ENCODE measurements around the gene SLX4IP. TPM values are rescaled to one million over a fixed set of nuclear protein-coding genes. Genes with fewer than 3 reads are reported as not detected.
A peak's percentile ranks its signal among the peaks of the same experiment; 100 is the strongest.

Gene SLX4IP
- total and polyA plus RNA-seq, 10 donors: 2.8 to 9.0 (median 5.1) TPM

DNA sequence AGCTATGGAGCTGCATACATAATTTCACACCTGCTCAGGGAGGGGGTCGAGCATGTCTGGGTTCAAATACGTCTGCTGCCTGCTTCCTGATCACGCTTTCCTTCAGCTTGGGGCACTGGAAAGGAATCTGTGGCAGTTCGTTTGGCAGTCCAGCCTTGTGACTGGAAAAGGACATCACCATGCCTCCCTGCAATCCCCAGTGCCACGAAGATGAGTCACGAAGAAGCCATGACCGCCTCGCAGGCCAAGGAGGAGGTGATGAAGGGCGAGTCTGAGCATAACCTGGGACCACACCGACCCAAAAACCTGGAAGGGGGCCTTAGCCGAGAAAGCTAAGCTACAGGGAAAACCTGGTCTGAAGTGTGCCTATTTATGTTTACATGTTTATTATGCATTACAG, 225.6 kb downstream of the SLX4IP start:
- Histone ChIP-seq H3K9me3 (no peaks in the 10 kb centered on the region), H3K36me3 (peaks cover 0 to 84% (median 17%) of the 10 kb centered on the region in 6 donors), H3K27me3 (replicated peaks in 1 of 7) (peaks cover 0 to 18% (median 0%) of the 10 kb centered on the region in 7 donors), H3K4me1 (peaks cover 0 to 74% (median 29%) of the 10 kb centered on the region in 6 donors), H3K4me3 (no peak overlapping the region), H3K27ac (peak overlapping the region in 4 of 8 donors; percentile 1 to 30 (median 11))
- 66 to 87% (median 79%) methylated on average over 11 of the region's 11 CpGs for WGBS, 5 donors
- DNase-seq: no peak
- TF ChIP-seq, protein P1, sequence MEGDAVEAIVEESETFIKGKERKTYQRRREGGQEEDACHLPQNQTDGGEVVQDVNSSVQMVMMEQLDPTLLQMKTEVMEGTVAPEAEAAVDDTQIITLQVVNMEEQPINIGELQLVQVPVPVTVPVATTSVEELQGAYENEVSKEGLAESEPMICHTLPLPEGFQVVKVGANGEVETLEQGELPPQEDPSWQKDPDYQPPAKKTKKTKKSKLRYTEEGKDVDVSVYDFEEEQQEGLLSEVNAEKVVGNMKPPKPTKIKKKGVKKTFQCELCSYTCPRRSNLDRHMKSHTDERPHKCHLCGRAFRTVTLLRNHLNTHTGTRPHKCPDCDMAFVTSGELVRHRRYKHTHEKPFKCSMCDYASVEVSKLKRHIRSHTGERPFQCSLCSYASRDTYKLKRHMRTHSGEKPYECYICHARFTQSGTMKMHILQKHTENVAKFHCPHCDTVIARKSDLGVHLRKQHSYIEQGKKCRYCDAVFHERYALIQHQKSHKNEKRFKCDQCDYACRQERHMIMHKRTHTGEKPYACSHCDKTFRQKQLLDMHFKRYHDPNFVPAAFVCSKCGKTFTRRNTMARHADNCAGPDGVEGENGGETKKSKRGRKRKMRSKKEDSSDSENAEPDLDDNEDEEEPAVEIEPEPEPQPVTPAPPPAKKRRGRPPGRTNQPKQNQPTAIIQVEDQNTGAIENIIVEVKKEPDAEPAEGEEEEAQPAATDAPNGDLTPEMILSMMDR (IDR thresholded peaks at IDR 0.05 in 8 of 11, conservative IDR thresholded peaks at IDR 0.05 in 3 of 11): no peak
- no peak for TF ChIP-seq POLR2A (IDR thresholded peaks at IDR 0.05)
- TF ChIP-seq POLR2AphosphoS5 (IDR thresholded peaks at IDR 0.05): no peak
- intact Hi-C loops (cut with DNase I; ENCODE audit: low total_unique reads): no loop called here

DNA sequence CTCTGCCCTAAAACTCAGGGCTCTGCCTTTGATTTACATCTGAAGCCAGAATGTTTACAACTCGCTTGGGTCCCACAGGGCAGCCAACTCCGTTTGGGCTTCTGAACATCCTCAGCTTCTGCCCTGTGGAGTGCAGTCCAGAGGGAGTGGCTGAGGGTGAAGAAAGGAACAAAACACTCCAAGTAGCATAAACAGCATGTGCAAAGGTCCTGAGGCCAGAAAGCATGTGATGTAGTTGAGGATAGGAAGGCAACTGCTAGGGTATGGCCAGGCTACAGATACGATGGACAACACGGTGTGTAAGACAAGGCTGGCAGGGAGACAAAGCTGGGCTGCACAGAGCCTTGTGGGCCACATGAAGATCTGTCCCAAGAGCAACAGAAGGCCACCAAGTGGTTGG, 226.2 kb downstream of the SLX4IP start:
- peaks cover 3 to 75% (median 29%) of the 10 kb centered on the region in 6 donors for H3K4me1 ChIP-seq
- DNase-seq: no peak
- TF ChIP-seq POLR2A (IDR thresholded peaks at IDR 0.05) (no peak), POLR2AphosphoS5 (IDR thresholded peaks at IDR 0.05) (no peak)
- TF ChIP-seq, protein P1 (IDR thresholded peaks at IDR 0.05 in 8 of 11, conservative IDR thresholded peaks at IDR 0.05 in 3 of 11): no peak
- H3K9me3 ChIP-seq: no peaks in the 10 kb centered on the region
- 85 to 90% (median 87%) methylated on average over 4 of the region's 4 CpGs for WGBS, 5 donors
- H3K36me3 ChIP-seq: peaks cover 0 to 83% (median 16%) of the 10 kb centered on the region in 6 donors
- H3K4me3 ChIP-seq: no peak overlapping the region
- H3K27ac ChIP-seq: peak overlapping the region in 3 of 8 donors; percentile 18 to 30 (median 24)
- peaks cover 0 to 23% (median 0%) of the 10 kb centered on the region in 7 donors for H3K27me3 ChIP-seq (replicated peaks in 1 of 7)
- intact Hi-C loops (cut with DNase I; ENCODE audit: low total_unique reads): no loop called here

DNA sequence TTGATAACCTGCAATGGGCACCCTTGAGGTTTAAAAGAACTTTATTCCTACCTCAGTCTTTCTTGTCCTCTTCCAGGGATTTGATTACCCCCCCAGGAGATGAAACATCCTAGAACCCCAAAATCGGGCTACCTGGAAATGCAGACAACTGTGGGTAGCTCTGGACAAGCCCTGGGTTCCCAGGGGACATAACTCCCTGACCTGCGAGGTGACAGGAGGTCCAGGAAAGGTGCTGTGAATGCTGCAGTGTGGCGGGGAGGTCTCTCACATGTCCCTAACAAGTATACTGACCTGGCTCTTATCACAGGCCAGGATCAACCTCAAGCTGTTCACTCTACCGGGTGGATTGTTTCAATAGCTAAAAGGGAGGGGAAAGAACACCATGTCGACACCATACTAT, 227.0 kb downstream of the SLX4IP start:
- Histone ChIP-seq H3K9me3 (no peaks in the 10 kb centered on the region), H3K36me3 (peaks cover 0 to 83% (median 15%) of the 10 kb centered on the region in 6 donors), H3K27ac (peak overlapping the region in 1 of 8 donors; percentile 22), H3K4me3 (no peak overlapping the region), H3K4me1 (peaks cover 8 to 76% (median 31%) of the 10 kb centered on the region in 6 donors), H3K27me3 (replicated peaks in 1 of 7) (peaks cover 0 to 25% (median 0%) of the 10 kb centered on the region in 7 donors)
- WGBS, 5 donors: 80 to 84% (median 83%) methylated on average over 5 of the region's 5 CpGs
- DNase-seq: no peak
- TF ChIP-seq POLR2A (IDR thresholded peaks at IDR 0.05) (no peak), POLR2AphosphoS5 (IDR thresholded peaks at IDR 0.05) (no peak)
- TF ChIP-seq, protein P1 (IDR thresholded peaks at IDR 0.05 in 8 of 11, conservative IDR thresholded peaks at IDR 0.05 in 3 of 11): no peak
- intact Hi-C loops (cut with DNase I; ENCODE audit: low total_unique reads): no loop called here

DNA sequence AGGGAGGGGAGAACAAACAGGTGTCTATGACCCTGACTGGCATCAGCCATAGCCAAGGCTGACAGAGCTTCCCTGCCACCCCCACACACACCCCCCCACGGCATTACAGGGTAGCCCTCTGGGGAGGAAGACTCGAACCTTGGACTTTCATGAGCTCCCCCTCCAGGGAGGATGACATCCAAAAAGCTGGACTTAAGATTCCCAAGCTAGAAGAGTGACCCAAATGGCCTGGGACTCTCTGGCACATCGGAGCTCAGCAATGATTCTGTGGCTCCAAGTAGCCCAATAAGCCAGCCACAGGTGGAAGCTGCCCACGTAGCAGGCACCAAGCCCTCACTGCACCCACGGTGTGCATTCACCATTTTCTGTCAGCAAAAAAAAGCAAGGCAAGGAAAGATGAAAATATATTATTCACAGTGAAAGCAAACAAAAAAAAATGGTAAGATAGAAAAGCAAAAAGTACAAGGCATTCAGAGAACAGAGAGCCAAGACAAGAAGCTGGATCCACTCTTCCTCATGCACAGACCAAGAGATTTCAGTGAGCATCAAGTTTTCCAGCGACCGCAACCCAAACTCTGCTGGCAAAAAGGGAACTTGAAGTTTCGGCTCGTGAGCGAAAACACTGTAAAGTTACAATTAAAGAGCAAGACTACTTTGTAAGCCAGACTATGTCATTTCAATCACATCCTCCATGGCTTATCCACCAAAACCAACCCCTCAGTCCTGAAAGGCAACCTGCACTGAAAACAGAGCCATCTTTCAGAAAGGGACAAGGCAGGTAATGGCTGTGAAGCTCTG, 227.8 kb downstream of the SLX4IP start:
- 58 to 75% (median 63%) methylated on average over 8 to 10 of the region's 10 CpGs for WGBS, 5 donors
- Histone ChIP-seq H3K9me3 (no peaks in the 10 kb centered on the region), H3K36me3 (peaks cover 0 to 81% (median 14%) of the 10 kb centered on the region in 6 donors), H3K27me3 (replicated peaks in 1 of 7) (peaks cover 0 to 25% (median 0%) of the 10 kb centered on the region in 7 donors), H3K4me3 (no peak overlapping the region), H3K27ac (peak overlapping the region in 2 of 8 donors; percentile 1 to 22), H3K4me1 (peaks cover 11 to 76% (median 36%) of the 10 kb centered on the region in 6 donors)
- intact Hi-C loops (cut with DNase I; ENCODE audit: low total_unique reads): no loop called here
- TF ChIP-seq POLR2A (IDR thresholded peaks at IDR 0.05): no peak
- TF ChIP-seq POLR2AphosphoS5 (IDR thresholded peaks at IDR 0.05): no peak
- TF ChIP-seq, protein P1 (IDR thresholded peaks at IDR 0.05 in 8 of 11, conservative IDR thresholded peaks at IDR 0.05 in 3 of 11): no peak
- DNase-seq: no peak
